ENCODE data around the gene TSPAN9.

Gene TSPAN9

DNA sequence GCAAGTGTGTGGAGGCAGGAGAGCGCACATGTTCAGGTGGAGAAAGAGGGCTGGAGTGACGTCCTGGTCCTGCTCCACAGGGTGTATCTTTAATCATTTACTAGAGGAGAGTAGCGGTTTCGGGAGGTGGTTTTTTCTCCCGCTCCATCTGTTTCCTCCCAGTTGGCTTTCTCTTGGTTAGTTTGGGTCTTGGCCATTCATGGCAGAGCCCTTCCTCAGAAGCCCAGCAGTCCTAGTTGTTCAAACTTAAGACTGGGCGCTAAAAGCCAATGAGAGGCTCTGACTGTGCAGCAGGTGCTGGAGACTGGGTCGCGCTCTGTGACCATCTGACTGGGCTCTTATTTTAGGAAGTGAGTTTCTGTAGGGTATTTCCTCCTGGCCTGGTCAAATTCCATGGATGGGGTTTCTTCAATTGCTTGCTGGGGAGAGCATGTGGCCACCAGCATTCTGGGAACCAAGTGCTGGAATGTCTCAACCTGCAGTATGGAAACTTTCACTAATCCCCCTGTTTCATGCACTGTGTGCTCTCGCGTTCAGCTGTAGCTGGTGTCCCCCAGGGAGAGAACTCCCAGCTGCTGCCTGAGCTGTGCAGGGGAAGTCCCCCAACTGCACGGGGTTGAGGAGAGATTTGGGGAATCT is 27.4 kb upstream of the TSPAN9 start:
- TF ChIP-seq, protein P1, sequence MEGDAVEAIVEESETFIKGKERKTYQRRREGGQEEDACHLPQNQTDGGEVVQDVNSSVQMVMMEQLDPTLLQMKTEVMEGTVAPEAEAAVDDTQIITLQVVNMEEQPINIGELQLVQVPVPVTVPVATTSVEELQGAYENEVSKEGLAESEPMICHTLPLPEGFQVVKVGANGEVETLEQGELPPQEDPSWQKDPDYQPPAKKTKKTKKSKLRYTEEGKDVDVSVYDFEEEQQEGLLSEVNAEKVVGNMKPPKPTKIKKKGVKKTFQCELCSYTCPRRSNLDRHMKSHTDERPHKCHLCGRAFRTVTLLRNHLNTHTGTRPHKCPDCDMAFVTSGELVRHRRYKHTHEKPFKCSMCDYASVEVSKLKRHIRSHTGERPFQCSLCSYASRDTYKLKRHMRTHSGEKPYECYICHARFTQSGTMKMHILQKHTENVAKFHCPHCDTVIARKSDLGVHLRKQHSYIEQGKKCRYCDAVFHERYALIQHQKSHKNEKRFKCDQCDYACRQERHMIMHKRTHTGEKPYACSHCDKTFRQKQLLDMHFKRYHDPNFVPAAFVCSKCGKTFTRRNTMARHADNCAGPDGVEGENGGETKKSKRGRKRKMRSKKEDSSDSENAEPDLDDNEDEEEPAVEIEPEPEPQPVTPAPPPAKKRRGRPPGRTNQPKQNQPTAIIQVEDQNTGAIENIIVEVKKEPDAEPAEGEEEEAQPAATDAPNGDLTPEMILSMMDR (IDR thresholded peaks at IDR 0.05; ENCODE audit: borderline replicate concordance, insufficient read depth, low read depth, low read length): no peak
- no peak overlapping the region for H3K4me3 ChIP-seq (ENCODE audit: low read depth, low read length)

DNA sequence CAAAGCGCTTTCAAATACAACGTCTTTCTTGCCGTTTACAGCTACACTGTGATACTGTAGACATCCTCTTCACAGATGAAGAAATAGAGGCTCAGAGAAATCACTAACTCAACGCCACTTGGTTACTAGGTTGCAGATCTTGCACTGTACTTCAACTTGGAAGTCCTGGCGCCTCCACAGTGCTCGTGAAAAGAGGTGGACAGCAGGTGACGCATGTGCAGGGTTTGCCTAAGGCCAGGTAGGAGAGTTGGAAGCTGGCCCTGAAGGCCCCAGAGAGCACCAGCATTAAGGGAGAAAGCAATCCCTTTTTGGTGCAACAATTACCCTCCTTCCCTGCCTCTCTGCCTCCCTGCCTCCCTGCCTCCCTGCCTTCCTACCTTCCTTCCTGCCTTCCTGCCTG is 22.8 kb upstream of the TSPAN9 start:
- TF ChIP-seq, protein P1 (IDR thresholded peaks at IDR 0.05; ENCODE audit: borderline replicate concordance, insufficient read depth, low read depth, low read length): no peak
- H3K4me3 ChIP-seq (ENCODE audit: low read depth, low read length): no peak overlapping the region

DNA sequence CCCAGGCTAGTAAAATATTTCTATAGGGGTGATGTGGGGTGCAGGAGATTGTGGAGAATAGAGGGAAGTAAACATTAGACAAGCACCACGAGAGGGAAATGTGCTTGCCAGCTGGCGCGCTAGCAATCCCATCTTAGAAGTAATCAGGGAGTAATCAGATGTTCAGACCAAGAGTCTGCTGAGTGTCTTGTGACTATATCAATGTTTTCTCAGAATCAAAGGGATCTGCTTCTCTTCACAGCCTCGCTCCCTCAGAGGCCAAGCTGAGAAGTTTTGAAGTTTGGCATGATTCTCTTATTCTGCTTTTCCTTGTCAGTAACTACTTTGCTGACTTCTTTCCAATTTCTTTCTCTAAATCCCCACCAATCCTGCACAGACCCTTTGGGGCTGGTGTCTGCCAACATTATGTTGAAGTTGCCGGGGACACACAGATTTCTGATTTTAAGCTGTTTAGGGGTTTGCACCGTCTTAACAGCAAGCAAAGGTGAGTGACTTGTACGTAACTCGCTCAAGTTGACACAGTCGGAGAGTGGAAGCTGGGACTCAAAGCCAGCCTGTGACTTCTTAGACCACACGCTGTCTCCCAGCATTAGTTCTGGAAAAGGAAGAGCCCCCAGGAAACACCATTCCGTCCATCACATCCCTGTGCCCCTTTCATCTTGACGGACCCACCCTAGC is 22.0 kb upstream of the TSPAN9 start:
- H3K4me3 ChIP-seq (ENCODE audit: low read depth, low read length): no peak overlapping the region
- TF ChIP-seq, protein P1 (IDR thresholded peaks at IDR 0.05; ENCODE audit: borderline replicate concordance, insufficient read depth, low read depth, low read length): no peak

DNA sequence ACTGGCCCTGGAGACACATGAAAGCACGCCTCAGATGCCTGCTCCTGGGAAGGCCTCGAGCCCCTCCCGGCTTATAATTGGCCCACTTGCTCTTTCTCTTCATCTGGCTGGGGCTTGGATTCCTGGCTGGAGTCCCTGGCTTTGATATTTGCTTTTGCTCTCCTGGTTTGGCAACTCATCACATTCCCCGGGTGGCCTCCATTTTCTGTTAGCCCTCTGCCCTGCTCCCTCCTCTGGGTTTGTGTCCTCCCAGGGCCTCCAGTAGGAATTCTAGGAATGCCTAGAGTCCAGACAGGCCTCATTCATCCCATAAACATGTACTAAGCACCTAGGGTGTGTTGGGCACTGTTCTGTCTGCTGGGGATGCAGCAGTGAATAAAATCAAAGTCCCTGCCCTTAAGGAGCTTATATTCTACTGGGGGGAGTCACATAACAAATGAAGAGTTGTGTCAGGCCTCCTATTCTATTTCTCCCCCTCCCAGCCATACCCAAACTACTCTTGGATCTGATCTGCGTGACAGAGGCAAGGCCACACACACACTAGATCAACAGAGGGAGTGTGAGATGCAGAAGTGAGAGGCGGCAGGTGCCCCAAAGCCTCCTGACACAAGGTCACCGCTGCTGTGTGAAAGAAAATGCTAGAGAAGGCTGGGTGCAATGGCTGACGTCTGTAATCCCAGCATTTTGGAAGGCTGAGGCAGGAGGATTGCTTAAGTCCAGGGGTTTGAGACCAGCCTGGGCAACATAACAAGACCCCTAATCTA is 21.3 kb upstream of the TSPAN9 start:
- TF ChIP-seq, protein P1 (IDR thresholded peaks at IDR 0.05; ENCODE audit: borderline replicate concordance, insufficient read depth, low read depth, low read length): no peak
- H3K4me3 ChIP-seq (ENCODE audit: low read depth, low read length): no peak overlapping the region

- H3K4me3 ChIP-seq (ENCODE audit: low read depth, low read length): no peak overlapping the region
- TF ChIP-seq, protein P1 (IDR thresholded peaks at IDR 0.05; ENCODE audit: borderline replicate concordance, insufficient read depth, low read depth, low read length): no peak
Measured at GRCh38 chr12:3061059-3061458, 16.1 kb upstream of the TSPAN9 start.

DNA sequence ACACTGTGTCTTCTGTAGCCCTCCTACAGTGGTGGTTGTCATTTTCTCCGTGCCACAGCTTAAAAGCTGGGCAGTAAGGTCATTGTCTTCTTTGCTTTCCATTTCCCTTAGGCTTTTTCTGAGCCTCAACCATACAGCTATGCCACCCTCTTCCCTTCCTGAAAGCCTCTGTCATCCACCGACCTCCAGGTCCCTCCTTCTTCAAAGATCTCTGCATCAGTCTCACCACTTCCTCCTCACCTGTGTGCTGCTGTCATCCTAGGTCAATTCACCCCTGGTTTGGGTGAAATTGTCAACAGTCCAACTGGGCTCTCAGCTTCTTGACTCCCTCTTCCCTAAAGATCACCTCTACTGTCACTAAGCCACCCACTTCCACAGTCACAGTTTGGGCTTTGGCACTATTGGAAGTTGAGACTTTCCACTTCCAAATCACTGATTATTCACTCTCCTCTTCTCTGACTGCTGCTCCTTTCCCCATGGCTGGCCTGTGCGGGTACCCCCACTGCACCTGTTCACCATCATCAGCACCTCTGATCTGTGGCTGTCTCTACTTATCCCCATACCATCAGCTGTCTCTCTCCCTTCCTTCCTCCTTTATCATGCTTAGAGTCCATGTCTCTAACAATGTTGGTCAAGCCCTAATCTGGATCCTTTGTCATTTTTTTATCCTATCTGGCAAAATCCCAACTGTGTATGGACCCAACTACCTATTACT is 15.5 kb upstream of the TSPAN9 start:
- TF ChIP-seq, protein P1 (IDR thresholded peaks at IDR 0.05; ENCODE audit: borderline replicate concordance, insufficient read depth, low read depth, low read length): no peak
- no peak overlapping the region for H3K4me3 ChIP-seq (ENCODE audit: low read depth, low read length)
